ENCODE results near the gene BCKDHA.

- TF ChIP-seq CTCF (IDR thresholded peaks at IDR 0.05; ENCODE audit: insufficient read depth, low read length) (no peak), GABPA (IDR thresholded peaks at IDR 0.05; ENCODE audit: low read depth) (no peak)
Observed at GRCh38 chr19:41386442-41386841, 11.2 kb upstream of the BCKDHA start.
